NCI-H748 (cell line): Measurements from ENCODE around the gene SSPN.

Experiments used
- DNase-seq: peaks from one replicate; lab custom pipeline; 2025; ENCODE audit not compliant: unreplicated experiment; lab: John Stamatoyannopoulos, UW

SSPN gene

GRCh38 chr12:26281320-26281719 lies 85.9 kb downstream of the SSPN start:
- no peak for DNase-seq

GRCh38 chr12:26282339-26282940 lies 87.1 kb downstream of the SSPN start:
- no peak for DNase-seq

GRCh38 chr12:26283046-26283445 lies 87.7 kb downstream of the SSPN start:
- no peak for DNase-seq

GRCh38 chr12:26283617-26284016 lies 88.2 kb downstream of the SSPN start:
- DNase-seq: no peak

DNA sequence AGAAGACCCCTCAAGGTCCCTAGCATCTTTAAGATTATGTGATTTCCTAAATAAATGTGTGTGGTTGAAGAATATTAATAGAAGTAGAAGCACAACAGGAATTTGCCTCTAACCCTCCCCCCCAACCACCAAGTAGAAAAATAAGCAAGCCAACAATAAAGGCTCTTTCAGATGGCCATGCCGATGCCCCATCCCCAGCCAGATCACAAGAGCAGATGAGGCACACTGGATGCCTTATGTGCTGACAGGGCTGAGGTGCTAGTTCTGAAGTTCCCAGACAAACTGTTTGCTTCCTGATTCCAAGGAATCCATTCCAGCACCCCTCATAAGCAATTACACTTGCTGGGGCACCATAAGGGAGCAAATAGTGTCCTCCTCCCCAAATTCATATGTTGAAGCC lies 90.0 kb downstream of the SSPN start:
- no peak for DNase-seq

- DNase-seq: no peak
These were observed 90.8 kb downstream of the SSPN start for GRCh38 chr12:26286186-26286585.

GRCh38 chr12:26287671-26288381 lies 92.5 kb downstream of the SSPN start:
- no peak for DNase-seq

GRCh38 chr12:26290565-26290964 lies 95.2 kb downstream of the SSPN start:
- DNase-seq: no peak

GRCh38 chr12:26292596-26292995 lies 97.2 kb downstream of the SSPN start:
- no peak for DNase-seq

DNA sequence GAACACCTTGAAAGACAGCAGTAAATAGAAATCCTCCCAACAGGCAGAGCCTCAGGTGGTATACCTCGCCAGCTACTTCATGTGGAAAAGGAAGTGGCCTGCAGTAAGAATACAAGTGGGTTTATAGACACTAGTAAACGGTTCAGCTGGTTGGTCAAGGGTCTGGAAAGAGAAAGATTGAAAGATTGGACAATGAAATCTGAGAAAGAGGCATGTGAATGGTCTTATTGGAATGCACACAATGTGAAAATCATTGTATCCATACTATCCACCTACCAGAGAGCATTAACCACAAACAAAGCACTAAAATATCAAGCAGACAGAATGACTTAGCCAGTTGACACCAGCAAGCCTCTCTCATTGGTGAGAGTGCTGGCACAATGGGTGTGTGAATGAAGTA lies 98.2 kb downstream of the SSPN start:
- no peak for DNase-seq

- no peak for DNase-seq
These were observed 99.6 kb downstream of the SSPN start for GRCh38 chr12:26295001-26295400.

- DNase-seq: no peak
These were observed 102.2 kb downstream of the SSPN start for GRCh38 chr12:26297396-26298070.

GRCh38 chr12:26298785-26299621 lies 103.6 kb downstream of the SSPN start:
- DNase-seq: no peak

- DNase-seq: no peak
These were observed 104.4 kb downstream of the SSPN start for GRCh38 chr12:26299751-26300150.
